GM12878 (cell line): ENCODE measurements around the gene PDZRN4.

ENCODE experiments used
- CTCF ChIP-seq, 3 experiments: IDR thresholded peaks in 2 of 3; conservative IDR thresholded peaks in 1 of 3; 2 replicates each; pipeline ENCODE4 v1.5.1; 2011; ENCODE audit warnings: low read depth in 3 of 3, low read length in 3 of 3, mild to moderate bottlenecking in 3 of 3, control low read depth in 2 of 3, moderate library complexity in 2 of 3, inconsistent platforms in 1 of 3, mixed read lengths in 1 of 3; ENCODE audit not compliant: control insufficient read depth in 2 of 3, insufficient read depth in 1 of 3; ENCODE audit errors: extremely low read depth in 1 of 3
- EP300 ChIP-seq, 2 experiments: fragments of 150-350 bp in 1 of 2; IDR thresholded peaks; 2 replicates each; pipeline ENCODE4 v1.6.1; 2011 to 2012; ENCODE audit warnings: low read depth in 2 of 2, low read length in 2 of 2, borderline replicate concordance in 1 of 2, improper control_type of control experiment in 1 of 2, inconsistent platforms in 1 of 2; ENCODE audit not compliant: control insufficient read depth in 1 of 2
- EZH2 ChIP-seq: IDR thresholded peaks from 2 replicates; pipeline ENCODE4 v1.6.1; 2012; ENCODE audit warnings: low read depth, mild to moderate bottlenecking, control low read depth, inconsistent platforms, low read length, borderline replicate concordance; ENCODE audit not compliant: control insufficient read depth
- NR2C2 ChIP-seq: IDR thresholded peaks from 2 replicates; pipeline ENCODE4 v1.6.1; 2011; ENCODE audit warnings: borderline replicate concordance, low read depth; ENCODE audit not compliant: control insufficient read depth, insufficient read length
- PBX3 ChIP-seq: IDR thresholded peaks from 2 replicates; pipeline ENCODE4 v1.6.1; 2011; ENCODE audit warnings: mild to moderate bottlenecking, low read depth, low read length, moderate library complexity; ENCODE audit not compliant: insufficient replicate concordance
- POLR2A ChIP-seq: IDR thresholded peaks from 2 replicates; pipeline ENCODE4 v1.6.1; 2011; ENCODE audit warnings: low read depth, mild to moderate bottlenecking, low read length
- POLR2AphosphoS5 ChIP-seq: IDR thresholded peaks from 2 replicates; pipeline ENCODE4 v1.6.1; 2011; ENCODE audit warnings: mild to moderate bottlenecking, low read length, inconsistent platforms
- RAD21 ChIP-seq: IDR thresholded peaks from 2 replicates; pipeline ENCODE4 v1.6.1; 2011; ENCODE audit warnings: mild to moderate bottlenecking, low read depth, low read length, moderate library complexity; ENCODE audit not compliant: insufficient read depth
- USF2 ChIP-seq: IDR thresholded peaks from 2 replicates; pipeline ENCODE4 v1.6.1; 2011; ENCODE audit warnings: low read depth, low read length, improper control_type of control experiment, borderline replicate concordance
- ZNF384 ChIP-seq: IDR thresholded peaks from 2 replicates; pipeline ENCODE4 v1.6.1; 2012; ENCODE audit warnings: low read depth, mild to moderate bottlenecking, low read length, improper control_type of control experiment, borderline replicate concordance
- ZSCAN29 ChIP-seq: fragments of 450-650 bp; IDR thresholded peaks from 2 replicates; pipeline ENCODE4 v1.6.1; 2017; ENCODE audit warnings: mild to moderate bottlenecking, moderate library complexity

GRCh38 chr12:41466802-41467201, 278.7 kb downstream of the PDZRN4 start:
- TF ChIP-seq CTCF (IDR thresholded peaks at IDR 0.05 in 2 of 3, conservative IDR thresholded peaks at IDR 0.05 in 1 of 3; ENCODE audit: control insufficient read depth in 2 of 3, extremely low read depth in 1 of 3, insufficient read depth in 1 of 3, low read depth in 3 of 3, low read length in 3 of 3) (no peak), PBX3 (no peak), EP300 (IDR thresholded peaks at IDR 0.05; ENCODE audit: borderline replicate concordance in 1 of 2, control insufficient read depth in 1 of 2, low read depth in 2 of 2, low read length in 2 of 2) (no peak), USF2 (no peak), POLR2AphosphoS5 (no peak), RAD21 (no peak), ZNF384 (no peak), NR2C2 (no peak), ZSCAN29 (no peak), EZH2 (no peak), POLR2A (no peak)
